WTC11 (cell line): ENCODE measurements around the gene CCDC178. TPM values are rescaled to one million over a fixed set of nuclear protein-coding genes. Genes with fewer than 3 reads are reported as not detected.

Experiments
- ATAC-seq: fragments of 200-7000 bp; cut with Tn5 transposase; 2 replicates; pipeline ENCODE4 v1.10.0; 2021; ENCODE audit warnings: mild to moderate bottlenecking, moderate library complexity
- CTCF ChIA-PET: fragments of 300-600 bp; sonication (Branson Sonifier 250); formaldehyde crosslinking; loops from one replicate; lab custom pipeline; 2021; ENCODE audit warnings: antibody characterized with exemption; lab: Charles Lee
- POLR2A ChIA-PET: fragments of 350-600 bp; sonication (Branson Sonifier 250); formaldehyde crosslinking; loops from one replicate; lab custom pipeline; 2021; ENCODE audit warnings: antibody characterized with exemption; lab: Charles Lee
- DNase-seq: peaks from one replicate; pipeline ENCODE4 v3.0.0; 2021; ENCODE audit warnings: low spot score
- H3K27ac Mint-ChIP-seq: 2 replicates; pipeline ENCODE4 v1.8.0; 2021; ENCODE audit warnings: mixed read lengths
- H3K27me3 Mint-ChIP-seq: 2 replicates; pipeline ENCODE4 v1.8.0; 2021; ENCODE audit warnings: low read depth, mild to moderate bottlenecking, moderate library complexity, mixed read lengths
- H3K36me3 Mint-ChIP-seq: 2 replicates; pipeline ENCODE4 v1.8.0; 2021; ENCODE audit warnings: mixed read lengths
- H3K4me1 Mint-ChIP-seq: 2 replicates; pipeline ENCODE4 v1.8.0; 2022; ENCODE audit warnings: mixed read lengths
- H3K4me3 Mint-ChIP-seq: 2 replicates; pipeline ENCODE4 v1.8.0; 2021; ENCODE audit warnings: mild to moderate bottlenecking, moderate library complexity, mixed read lengths
- H3K9me3 Mint-ChIP-seq: 2 replicates; pipeline ENCODE4 v1.8.0; 2021; ENCODE audit warnings: mixed read lengths
- AR ChIP-seq: fragments of 250-450 bp; sonication (Bioruptor Pico); IDR thresholded peaks from 2 replicates; pipeline ENCODE4 v1.9.0; 2021; ENCODE audit warnings: mild to moderate bottlenecking
- ATF3 ChIP-seq: sonication (generic); formaldehyde crosslinking; conservative IDR thresholded peaks from 2 replicates; pipeline ENCODE4 v1.8.1; 2022; ENCODE audit warnings: mild to moderate bottlenecking, missing genetic modification reagents
- CBFB ChIP-seq: sonication (generic); formaldehyde crosslinking; IDR thresholded peaks from 2 replicates; pipeline ENCODE4 v1.8.1; 2022; ENCODE audit warnings: mild to moderate bottlenecking, low read depth, missing genetic modification reagents
- ESRRA ChIP-seq: sonication (generic); formaldehyde crosslinking; IDR thresholded peaks from 2 replicates; pipeline ENCODE4 v1.8.1; 2022; ENCODE audit warnings: mild to moderate bottlenecking, missing genetic modification reagents, borderline replicate concordance
- FOXP4 ChIP-seq: sonication (generic); formaldehyde crosslinking; IDR thresholded peaks from 2 replicates; pipeline ENCODE4 v1.8.0; 2022; ENCODE audit warnings: mild to moderate bottlenecking, missing genetic modification reagents
- GRHL2 ChIP-seq: fragments of 250-450 bp; sonication (Bioruptor Pico); IDR thresholded peaks from 2 replicates; pipeline ENCODE4 v1.8.0; 2022; ENCODE audit warnings: mild to moderate bottlenecking, moderate library complexity; ENCODE audit not compliant: insufficient replicate concordance, severe bottlenecking
- HMGA2 ChIP-seq: fragments of 250-450 bp; sonication (Bioruptor Pico); IDR thresholded peaks from 2 replicates; pipeline ENCODE4 v1.4.0; 2021; ENCODE audit warnings: mild to moderate bottlenecking, moderate library complexity
- IRF1 ChIP-seq: sonication (generic); formaldehyde crosslinking; IDR thresholded peaks from 2 replicates; pipeline ENCODE4 v1.8.0; 2023; ENCODE audit warnings: missing genetic modification reagents
- JUN ChIP-seq: sonication (generic); formaldehyde crosslinking; IDR thresholded peaks from 2 replicates; pipeline ENCODE4 v1.8.0; 2023; ENCODE audit warnings: mild to moderate bottlenecking, missing genetic modification reagents
- KAT7 ChIP-seq: sonication (generic); formaldehyde crosslinking; IDR thresholded peaks from 2 replicates; pipeline ENCODE4 v1.8.1; 2023; ENCODE audit warnings: missing genetic modification reagents, mild to moderate bottlenecking, borderline replicate concordance
- MYBL2 ChIP-seq: sonication (generic); formaldehyde crosslinking; IDR thresholded peaks from 2 replicates; pipeline ENCODE4 v1.8.1; 2023; ENCODE audit warnings: mild to moderate bottlenecking, moderate library complexity, missing genetic modification reagents
- NR1H2 ChIP-seq: sonication (generic); formaldehyde crosslinking; IDR thresholded peaks from 2 replicates; pipeline ENCODE4 v1.9.0; 2021; ENCODE audit warnings: mild to moderate bottlenecking, moderate library complexity, missing genetic modification reagents
- RELA ChIP-seq: sonication (generic); formaldehyde crosslinking; IDR thresholded peaks from 2 replicates; pipeline ENCODE4 v1.8.1; 2022; ENCODE audit warnings: missing genetic modification reagents, mild to moderate bottlenecking, borderline replicate concordance
- SOX15 ChIP-seq: fragments of 250-450 bp; sonication (Bioruptor Pico); IDR thresholded peaks from 2 replicates; pipeline ENCODE4 v1.9.0; 2021; ENCODE audit warnings: mild to moderate bottlenecking
- TEAD1 ChIP-seq: sonication (generic); formaldehyde crosslinking; IDR thresholded peaks from 2 replicates; pipeline ENCODE4 v1.8.0; 2022; ENCODE audit warnings: mild to moderate bottlenecking, missing genetic modification reagents
- ZBTB43 ChIP-seq: sonication (generic); formaldehyde crosslinking; IDR thresholded peaks from 2 replicates; pipeline ENCODE4 v1.8.1; 2023; ENCODE audit warnings: mild to moderate bottlenecking, missing genetic modification reagents
- ZNF423 ChIP-seq: fragments of 250-450 bp; sonication (Bioruptor Pico); IDR thresholded peaks from 2 replicates; pipeline ENCODE4 v2.1.2; 2022; ENCODE audit warnings: mild to moderate bottlenecking, moderate library complexity
- ZNF425 ChIP-seq: fragments of 250-450 bp; sonication (Bioruptor Pico); conservative IDR thresholded peaks from 2 replicates; pipeline ENCODE4 v1.9.0; 2021; ENCODE audit warnings: mild to moderate bottlenecking
- ZNF512 ChIP-seq: sonication (generic); formaldehyde crosslinking; IDR thresholded peaks from 2 replicates; pipeline ENCODE4 v1.8.1; 2022; ENCODE audit warnings: missing genetic modification reagents, borderline replicate concordance
- total RNA-seq: library from RNA; stranded (reverse); gene quantifications from 3 replicates; pipeline ENCODE4 v1.2.3, GENCODE V29; 2021

CCDC178 gene
- total RNA-seq, 1 experiment from 2014 or later = 0.20 TPM

GRCh38 chr18:33275843-33276242, 164.7 kb downstream of the CCDC178 start:
- no peak for ATAC-seq
- TF ChIP-seq MYBL2 (CRISPR knock-in tag) = no peak
- TF ChIP-seq JUN = no peak
- TF ChIP-seq ESRRA (CRISPR knock-in tag) = no peak
- TF ChIP-seq ZBTB43 (CRISPR knock-in tag) = no peak
- no peak for TF ChIP-seq NR1H2
- no peak for TF ChIP-seq GRHL2 (CRISPR knock-in tag)
- TF ChIP-seq HMGA2 (CRISPR knock-in tag) = no peak
- TF ChIP-seq FOXP4 (CRISPR knock-in tag) = no peak
- no peak for TF ChIP-seq CBFB
- TF ChIP-seq ZNF423 (CRISPR knock-in tag) = no peak
- TF ChIP-seq KAT7 = no peak
- TF ChIP-seq ZNF425 (CRISPR knock-in tag) = no peak
- TF ChIP-seq IRF1 (CRISPR knock-in tag) = no peak
- TF ChIP-seq ATF3 (CRISPR knock-in tag) = no peak
- no peak for TF ChIP-seq TEAD1
- TF ChIP-seq ZNF512 (CRISPR knock-in tag) = no peak
- TF ChIP-seq RELA (CRISPR knock-in tag) = no peak
- TF ChIP-seq SOX15 (CRISPR knock-in tag) = no peak
- TF ChIP-seq AR (CRISPR knock-in tag) = no peak
- TF ChIP-seq, all 79 proteins: peak for 0
- Mint-ChIP-seq H3K4me3 (no peak overlapping the region), H3K4me1 (peaks cover 13% of the 10 kb centered on the region), H3K27ac (no peak overlapping the region), H3K36me3 (no peaks in the 10 kb centered on the region), H3K27me3 (no peaks in the 10 kb centered on the region), H3K9me3 (no peaks in the 10 kb centered on the region)
- ChIA-PET POLR2A (no interaction called here), CTCF (no interaction called here)
- DNase-seq = no peak
